ENCODE data around the gene PHF21B.

PHF21B gene

GRCh38 chr22:44865193-44866057 is 144.4 kb downstream of the PHF21B start:
- Histone ChIP-seq H3K4me3 (ENCODE audit: low read depth, low read length) (no peak overlapping the region), H3K36me3 (ENCODE audit: control insufficient read depth in 2 of 2, insufficient read depth in 1 of 2, low read length in 2 of 2) (peaks cover 0 to 11% of the 10 kb centered on the region in 2 experiments; a peak in 1 of 3 replicates), H3K9me3 (ENCODE audit: control insufficient read depth, insufficient read depth, low read depth, low read length) (no peaks in the 10 kb centered on the region), H3K27ac (ENCODE audit: extremely low read depth, low read depth, low read length) (no peak overlapping the region), H3K4me1 (ENCODE audit: control insufficient read depth, insufficient read depth, low read length) (no peaks in the 10 kb centered on the region)
- POLR2A ChIA-PET: no interaction called here
- CTCF ChIA-PET: no interaction called here
- TF ChIP-seq ZNF785 (tag by site-specific recombination; IDR thresholded peaks at IDR 0.05): no peak
- TF ChIP-seq YY2 (tag by site-specific recombination; IDR thresholded peaks at IDR 0.05): no peak
- TF ChIP-seq, protein P1, sequence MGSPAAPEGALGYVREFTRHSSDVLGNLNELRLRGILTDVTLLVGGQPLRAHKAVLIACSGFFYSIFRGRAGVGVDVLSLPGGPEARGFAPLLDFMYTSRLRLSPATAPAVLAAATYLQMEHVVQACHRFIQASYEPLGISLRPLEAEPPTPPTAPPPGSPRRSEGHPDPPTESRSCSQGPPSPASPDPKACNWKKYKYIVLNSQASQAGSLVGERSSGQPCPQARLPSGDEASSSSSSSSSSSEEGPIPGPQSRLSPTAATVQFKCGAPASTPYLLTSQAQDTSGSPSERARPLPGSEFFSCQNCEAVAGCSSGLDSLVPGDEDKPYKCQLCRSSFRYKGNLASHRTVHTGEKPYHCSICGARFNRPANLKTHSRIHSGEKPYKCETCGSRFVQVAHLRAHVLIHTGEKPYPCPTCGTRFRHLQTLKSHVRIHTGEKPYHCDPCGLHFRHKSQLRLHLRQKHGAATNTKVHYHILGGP (tag by site-specific recombination; IDR thresholded peaks at IDR 0.05): no peak
- TF ChIP-seq AEBP2 (tag by site-specific recombination; IDR thresholded peaks at IDR 0.05; ENCODE audit: borderline replicate concordance): no peak
- no peak for TF ChIP-seq ZFP37 (tag by site-specific recombination; IDR thresholded peaks at IDR 0.05)
- TF ChIP-seq GLIS2 (tag by site-specific recombination; IDR thresholded peaks at IDR 0.05): no peak
- TF ChIP-seq RBAK (tag by site-specific recombination; IDR thresholded peaks at IDR 0.05): no peak
- no peak for TF ChIP-seq ZNF10 (tag by site-specific recombination; IDR thresholded peaks at IDR 0.05)
- TF ChIP-seq ZNF239 (tag by site-specific recombination; IDR thresholded peaks at IDR 0.05): no peak
- no peak for TF ChIP-seq MZF1 (tag by site-specific recombination; IDR thresholded peaks at IDR 0.05; ENCODE audit: borderline replicate concordance)
- TF ChIP-seq SP2 (tag by site-specific recombination; IDR thresholded peaks at IDR 0.05): no peak
- no peak for TF ChIP-seq BCL11A (tag by site-specific recombination; IDR thresholded peaks at IDR 0.05; ENCODE audit: low read depth)
- no peak for TF ChIP-seq ZNF266 (tag by site-specific recombination; IDR thresholded peaks at IDR 0.05; ENCODE audit: low read depth)
- no peak for TF ChIP-seq REPIN1 (tag by site-specific recombination; IDR thresholded peaks at IDR 0.05; ENCODE audit: low read depth)
- no peak for TF ChIP-seq YY1 (tag by site-specific recombination; IDR thresholded peaks at IDR 0.05)
- TF ChIP-seq ZNF404 (tag by site-specific recombination; IDR thresholded peaks at IDR 0.05): no peak
- TF ChIP-seq ZNF248 (tag by site-specific recombination; IDR thresholded peaks at IDR 0.05): no peak
- TF ChIP-seq ZNF19 (tag by site-specific recombination; IDR thresholded peaks at IDR 0.05; ENCODE audit: low read depth): no peak

- ChIA-PET POLR2A (no interaction called here), CTCF (interaction anchor here (1.0 kb wide), 1 partner anchor 33 kb away, joined by 3 read pairs; no protein-coding TSS in a partner anchor)
Measured at GRCh38 chr22:44862981-44863860, 146.6 kb downstream of the PHF21B start.

More at GRCh38 chr22:44862981-44863860, 146.6 kb downstream of the PHF21B start:
- Histone ChIP-seq H3K4me3 (ENCODE audit: low read depth, low read length) (no peak overlapping the region), H3K9me3 (ENCODE audit: control insufficient read depth, insufficient read depth, low read depth, low read length) (no peaks in the 10 kb centered on the region), H3K27ac (ENCODE audit: extremely low read depth, low read depth, low read length) (no peak overlapping the region), H3K4me1 (ENCODE audit: control insufficient read depth, insufficient read depth, low read length) (no peaks in the 10 kb centered on the region), H3K36me3 (ENCODE audit: control insufficient read depth in 2 of 2, insufficient read depth in 1 of 2, low read length in 2 of 2) (peaks cover 0 to 11% of the 10 kb centered on the region in 2 experiments; a peak in 1 of 3 replicates)
- TF ChIP-seq ZNF426 (tag by site-specific recombination; IDR thresholded peaks at IDR 0.05) (no peak), ZNF366 (tag by site-specific recombination; conservative IDR thresholded peaks at IDR 0.05) (no peak), PRDM1 (tag by site-specific recombination; IDR thresholded peaks at IDR 0.05) (no peak), AEBP2 (tag by site-specific recombination; IDR thresholded peaks at IDR 0.05; ENCODE audit: borderline replicate concordance) (no peak)
- TF ChIP-seq, protein P2, sequence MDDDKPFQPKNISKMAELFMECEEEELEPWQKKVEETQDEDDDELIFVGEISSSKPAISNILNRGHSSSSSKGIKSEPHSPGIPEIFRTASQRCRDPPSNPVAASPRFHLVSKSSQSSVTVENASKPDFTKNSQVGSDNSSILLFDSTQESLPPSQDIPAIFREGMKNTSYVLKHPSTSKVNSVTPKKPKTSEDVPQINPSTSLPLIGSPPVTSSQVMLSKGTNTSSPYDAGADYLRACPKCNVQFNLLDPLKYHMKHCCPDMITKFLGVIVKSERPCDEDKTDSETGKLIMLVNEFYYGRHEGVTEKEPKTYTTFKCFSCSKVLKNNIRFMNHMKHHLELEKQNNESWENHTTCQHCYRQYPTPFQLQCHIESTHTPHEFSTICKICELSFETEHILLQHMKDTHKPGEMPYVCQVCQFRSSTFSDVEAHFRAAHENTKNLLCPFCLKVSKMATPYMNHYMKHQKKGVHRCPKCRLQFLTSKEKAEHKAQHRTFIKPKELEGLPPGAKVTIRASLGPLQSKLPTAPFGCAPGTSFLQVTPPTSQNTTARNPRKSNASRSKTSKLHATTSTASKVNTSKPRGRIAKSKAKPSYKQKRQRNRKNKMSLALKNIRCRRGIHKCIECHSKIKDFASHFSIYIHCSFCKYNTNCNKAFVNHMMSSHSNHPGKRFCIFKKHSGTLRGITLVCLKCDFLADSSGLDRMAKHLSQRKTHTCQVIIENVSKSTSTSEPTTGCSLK (tag by site-specific recombination; IDR thresholded peaks at IDR 0.05): no peak

All from HEK293 (cell line).